ENCODE results near the gene SMPD3.

The SMPD3 gene

GRCh38 chr16:68355447-68356248, 92.7 kb downstream of the SMPD3 start:
- DNase-seq (ENCODE audit: low read depth), result no peak

- no peak for DNase-seq (ENCODE audit: low read depth)
Measured at GRCh38 chr16:68354816-68355215, 93.5 kb downstream of the SMPD3 start.

GRCh38 chr16:68353366-68353765, 94.9 kb downstream of the SMPD3 start:
- no peak for DNase-seq (ENCODE audit: low read depth)

- no peak for DNase-seq (ENCODE audit: low read depth)
Measured at GRCh38 chr16:68351991-68352431, 96.3 kb downstream of the SMPD3 start.

GRCh38 chr16:68351463-68351862, 96.8 kb downstream of the SMPD3 start:
- DNase-seq (ENCODE audit: low read depth), result no peak

- no peak for DNase-seq (ENCODE audit: low read depth)
Measured at GRCh38 chr16:68350813-68351350, 97.4 kb downstream of the SMPD3 start.

GRCh38 chr16:68349838-68350410, 98.4 kb downstream of the SMPD3 start:
- peak; percentile 38 for DNase-seq (ENCODE audit: low read depth)

- no peak for DNase-seq (ENCODE audit: low read depth)
Measured at GRCh38 chr16:68348639-68349445, 99.5 kb downstream of the SMPD3 start.

- no peak for DNase-seq (ENCODE audit: low read depth)
Measured at GRCh38 chr16:68347605-68348004, 100.7 kb downstream of the SMPD3 start.

- DNase-seq (ENCODE audit: low read depth), result no peak
Measured at GRCh38 chr16:68346892-68347480, 101.3 kb downstream of the SMPD3 start.

- DNase-seq (ENCODE audit: low read depth), result no peak
Measured at GRCh38 chr16:68345958-68346635, 102.2 kb downstream of the SMPD3 start.

GRCh38 chr16:68345351-68345810, 102.9 kb downstream of the SMPD3 start:
- DNase-seq (ENCODE audit: low read depth), result peak; percentile 59

GRCh38 chr16:68344252-68344651, 104.1 kb downstream of the SMPD3 start:
- DNase-seq (ENCODE audit: low read depth), result peak; percentile 42

GRCh38 chr16:68343137-68343536, 105.2 kb downstream of the SMPD3 start:
- DNase-seq (ENCODE audit: low read depth), result no peak

GRCh38 chr16:68342620-68343019, 105.7 kb downstream of the SMPD3 start:
- no peak for DNase-seq (ENCODE audit: low read depth)

GRCh38 chr16:68339214-68339613, 109.1 kb downstream of the SMPD3 start:
- no peak for DNase-seq (ENCODE audit: low read depth)

- DNase-seq (ENCODE audit: low read depth), result no peak
Measured at GRCh38 chr16:68338326-68339119, 109.8 kb downstream of the SMPD3 start.

GRCh38 chr16:68335175-68335574, 113.1 kb downstream of the SMPD3 start:
- peak; percentile 45 for DNase-seq (ENCODE audit: low read depth)

- peak; percentile 83 for DNase-seq (ENCODE audit: low read depth)
Measured at GRCh38 chr16:68332411-68333121, 115.7 kb downstream of the SMPD3 start.

GRCh38 chr16:68331879-68332410, 116.4 kb downstream of the SMPD3 start:
- peak; percentile 50 for DNase-seq (ENCODE audit: low read depth)

Data from amniotic epithelial cell (primary cell).